ENCODE results near the gene FOS.

The FOS gene

GRCh38 chr14:75262641-75263040 is 16.0 kb upstream of the FOS start:
- TF ChIP-seq, protein P1, sequence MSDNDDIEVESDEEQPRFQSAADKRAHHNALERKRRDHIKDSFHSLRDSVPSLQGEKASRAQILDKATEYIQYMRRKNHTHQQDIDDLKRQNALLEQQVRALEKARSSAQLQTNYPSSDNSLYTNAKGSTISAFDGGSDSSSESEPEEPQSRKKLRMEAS (IDR thresholded peaks at IDR 0.05; ENCODE audit: low read depth, low read length), result no peak
- TF ChIP-seq POLR2A (IDR thresholded peaks at IDR 0.05; ENCODE audit: extremely low read depth, insufficient read length), result no peak
- TF ChIP-seq, protein P2, sequence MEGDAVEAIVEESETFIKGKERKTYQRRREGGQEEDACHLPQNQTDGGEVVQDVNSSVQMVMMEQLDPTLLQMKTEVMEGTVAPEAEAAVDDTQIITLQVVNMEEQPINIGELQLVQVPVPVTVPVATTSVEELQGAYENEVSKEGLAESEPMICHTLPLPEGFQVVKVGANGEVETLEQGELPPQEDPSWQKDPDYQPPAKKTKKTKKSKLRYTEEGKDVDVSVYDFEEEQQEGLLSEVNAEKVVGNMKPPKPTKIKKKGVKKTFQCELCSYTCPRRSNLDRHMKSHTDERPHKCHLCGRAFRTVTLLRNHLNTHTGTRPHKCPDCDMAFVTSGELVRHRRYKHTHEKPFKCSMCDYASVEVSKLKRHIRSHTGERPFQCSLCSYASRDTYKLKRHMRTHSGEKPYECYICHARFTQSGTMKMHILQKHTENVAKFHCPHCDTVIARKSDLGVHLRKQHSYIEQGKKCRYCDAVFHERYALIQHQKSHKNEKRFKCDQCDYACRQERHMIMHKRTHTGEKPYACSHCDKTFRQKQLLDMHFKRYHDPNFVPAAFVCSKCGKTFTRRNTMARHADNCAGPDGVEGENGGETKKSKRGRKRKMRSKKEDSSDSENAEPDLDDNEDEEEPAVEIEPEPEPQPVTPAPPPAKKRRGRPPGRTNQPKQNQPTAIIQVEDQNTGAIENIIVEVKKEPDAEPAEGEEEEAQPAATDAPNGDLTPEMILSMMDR (IDR thresholded peaks at IDR 0.05; ENCODE audit: low read depth, low read length), result no peak
- no peak for TF ChIP-seq MYC (IDR thresholded peaks at IDR 0.05; ENCODE audit: low read depth, low read length)
- H3K4me3 ChIP-seq (ENCODE audit: low read depth, low read length), result no peak overlapping the region
- DNase-seq (ENCODE audit: low read depth), result no peak

- no peak for DNase-seq (ENCODE audit: low read depth)
- TF ChIP-seq POLR2A (IDR thresholded peaks at IDR 0.05; ENCODE audit: extremely low read depth, insufficient read length), result no peak
- TF ChIP-seq, protein P2 (IDR thresholded peaks at IDR 0.05; ENCODE audit: low read depth, low read length), result no peak
- TF ChIP-seq, protein P1 (IDR thresholded peaks at IDR 0.05; ENCODE audit: low read depth, low read length), result no peak
- no peak for TF ChIP-seq MYC (IDR thresholded peaks at IDR 0.05; ENCODE audit: low read depth, low read length)
- no peak overlapping the region for H3K4me3 ChIP-seq (ENCODE audit: low read depth, low read length)
Observed at GRCh38 chr14:75264036-75264435, 14.6 kb upstream of the FOS start.

DNA sequence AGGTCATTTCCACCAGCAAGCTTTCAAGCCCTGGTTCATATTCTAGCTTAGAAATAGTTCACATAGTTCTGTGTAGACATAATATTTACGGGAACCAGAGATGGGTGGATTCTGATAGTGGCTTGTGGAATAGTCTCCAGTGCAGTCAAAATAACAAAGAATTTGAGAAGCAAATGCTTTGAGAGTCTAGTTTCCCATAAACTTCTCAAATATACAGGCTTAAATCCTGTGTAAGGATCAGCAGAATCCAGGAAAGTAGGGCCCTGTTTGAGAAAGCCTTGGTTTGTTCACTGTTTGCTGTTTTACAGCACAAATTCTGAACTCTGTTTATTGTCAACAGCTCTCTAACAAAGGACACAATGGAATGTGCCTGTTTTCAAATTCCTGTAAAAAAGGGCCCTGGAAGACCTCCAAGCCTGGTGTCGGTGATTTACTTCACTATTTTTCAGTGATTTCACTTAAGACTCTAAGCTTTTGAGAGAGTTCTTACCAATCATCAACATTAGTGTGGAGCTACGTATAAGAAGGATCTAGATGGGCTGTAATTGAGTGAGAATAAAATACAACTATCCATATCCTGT is 11.4 kb upstream of the FOS start:
- DNase-seq (ENCODE audit: low read depth), result no peak
- TF ChIP-seq POLR2A (IDR thresholded peaks at IDR 0.05; ENCODE audit: extremely low read depth, insufficient read length), result no peak
- TF ChIP-seq, protein P1 (IDR thresholded peaks at IDR 0.05; ENCODE audit: low read depth, low read length), result no peak
- no peak for TF ChIP-seq MYC (IDR thresholded peaks at IDR 0.05; ENCODE audit: low read depth, low read length)
- TF ChIP-seq, protein P2 (IDR thresholded peaks at IDR 0.05; ENCODE audit: low read depth, low read length), result no peak
- no peak overlapping the region for H3K4me3 ChIP-seq (ENCODE audit: low read depth, low read length)

DNA sequence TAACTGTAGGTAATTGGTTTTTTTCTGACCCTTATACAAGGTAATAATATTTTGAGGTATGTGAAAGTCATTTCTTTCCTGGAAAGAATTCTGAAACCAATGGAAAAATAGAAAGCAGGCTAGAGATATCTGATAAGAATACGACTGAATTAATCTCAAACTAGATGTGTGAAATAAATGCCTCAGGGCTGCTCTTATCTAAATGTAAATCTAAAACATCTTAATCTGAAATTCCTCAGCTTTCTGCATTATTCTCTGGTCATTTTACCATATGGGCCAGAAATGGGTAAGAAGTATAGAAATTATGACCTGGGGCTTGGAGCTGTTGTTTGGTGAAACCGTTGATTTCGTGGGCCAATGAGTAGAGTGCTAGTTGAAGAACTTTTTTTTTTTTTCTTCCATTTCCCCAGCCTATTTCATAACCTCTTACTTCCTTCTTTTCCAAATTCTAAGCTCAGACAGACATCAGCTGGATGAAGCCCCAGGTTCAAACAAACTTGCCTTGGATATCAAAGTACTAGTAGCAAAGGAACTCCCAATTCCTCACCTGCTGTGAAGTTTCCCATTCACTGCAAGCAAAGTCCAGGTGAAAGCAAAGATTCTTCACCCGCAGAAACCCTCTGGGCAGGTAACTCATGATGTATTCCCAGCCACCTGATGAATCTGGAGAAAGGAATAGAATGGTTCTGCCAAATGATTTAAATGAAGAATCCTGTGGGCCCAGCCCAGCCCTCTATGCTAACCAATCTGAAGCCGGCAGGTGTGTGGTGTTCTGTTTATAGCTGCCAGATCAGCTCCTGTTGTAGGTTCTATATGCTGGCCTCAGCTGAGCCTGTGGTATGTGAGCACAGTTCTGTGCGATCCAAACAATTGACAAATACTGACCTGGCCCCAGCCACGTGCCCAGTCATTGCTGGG is 9.7 kb upstream of the FOS start:
- H3K4me3 ChIP-seq (ENCODE audit: low read depth, low read length), result no peak overlapping the region
- no peak for TF ChIP-seq POLR2A (IDR thresholded peaks at IDR 0.05; ENCODE audit: extremely low read depth, insufficient read length)
- TF ChIP-seq MYC (IDR thresholded peaks at IDR 0.05; ENCODE audit: low read depth, low read length), result peak; percentile 6; the same call in 1 of the 2 replicates
- peak; percentile 83 for DNase-seq (ENCODE audit: low read depth)

- no peak for DNase-seq (ENCODE audit: low read depth)
- no peak overlapping the region for H3K4me3 ChIP-seq (ENCODE audit: low read depth, low read length)
- no peak for TF ChIP-seq MYC (IDR thresholded peaks at IDR 0.05; ENCODE audit: low read depth, low read length)
Observed at GRCh38 chr14:75271514-75271913, 7.1 kb upstream of the FOS start.

GRCh38 chr14:75273272-75274049 is 5.2 kb upstream of the FOS start:
- DNase-seq (ENCODE audit: low read depth), result no peak
- no peak overlapping the region for H3K4me3 ChIP-seq (ENCODE audit: low read depth, low read length)
- TF ChIP-seq, protein P1 (IDR thresholded peaks at IDR 0.05; ENCODE audit: low read depth, low read length), result no peak
- no peak for TF ChIP-seq POLR2A (IDR thresholded peaks at IDR 0.05; ENCODE audit: extremely low read depth, insufficient read length)
- TF ChIP-seq MYC (IDR thresholded peaks at IDR 0.05; ENCODE audit: low read depth, low read length), result no peak
- TF ChIP-seq, protein P2 (IDR thresholded peaks at IDR 0.05; ENCODE audit: low read depth, low read length), result no peak

Data from NB4 (cell line).